Mucosa of descending colon (tissue), 3 donors: Measurements from ENCODE around the gene FOXP2. TPM values are rescaled to one million over a fixed set of nuclear protein-coding genes. Genes with fewer than 3 reads are reported as not detected.
"Not testable (repeated sequence)": the region's sequence is repeated elsewhere in the genome, so short reads cannot be mapped to it uniquely, and the experiment has no call there.

ENCODE experiments used
- ATAC-seq: fragments of 200-7000 bp; cut with Tn5 transposase; one replicate; pipeline ENCODE4 v1.9.1; 2020; ENCODE audit warnings: mild to moderate bottlenecking, moderate library complexity
- DNase-seq, 3 donors: peaks; one replicate each; pipeline ENCODE4 v3.0.0-alpha.2; 2020
- H3K36me3 ChIP-seq: fragments of 200-600 bp; one replicate; pipeline ENCODE4 v1.8.0; 2021; ENCODE audit warnings: low read depth, mild to moderate bottlenecking
- H3K4me1 ChIP-seq: fragments of 200-600 bp; one replicate; pipeline ENCODE4 v1.8.0; 2021; ENCODE audit warnings: low read depth, mild to moderate bottlenecking
- H3K4me3 ChIP-seq: fragments of 200-600 bp; one replicate; pipeline ENCODE4 v1.8.0; 2021; ENCODE audit warnings: mild to moderate bottlenecking
- H3K9me3 ChIP-seq: fragments of 200-600 bp; one replicate; pipeline ENCODE4 v1.8.0; 2021; ENCODE audit warnings: mild to moderate bottlenecking
- intact Hi-C, 2 donors: fragments of 100-400 bp; cut with DNase I in 1 of 2; cut with micrococcal nuclease in 1 of 2; formaldehyde crosslinking; loops; one replicate each; pipeline versions ENCODE4 v1.11.0 to v1.11.1; 2022; cut with DNase I, micrococcal nuclease
- total RNA-seq, 3 donors: library from RNA; stranded (reverse); fragmentation: NEBNext Ultra II Directional in 2 of 3; extraction: Animal tissue kit (Norgen Biotek cat#: 25700) in 2 of 3; gene quantifications; one replicate each; pipeline versions ENCODE4 v1.2.1 to v1.2.4, GENCODE V29; 2021 to 2023
- TF ChIP-seq, protein P1 (sequence below): fragments of 200-600 bp; IDR thresholded peaks from one replicate; pipeline ENCODE4 v1.8.0; 2022; ENCODE audit warnings: antibody characterized with exemption, mild to moderate bottlenecking
- donor health status: DM: no; HTN: no; CAD: no; lungs with moderate emphysema.
- donor health status: DM: no; HTN: no; CAD: no.
- donor health status: DM: no; HTN: yes; CAD: no.

Gene FOXP2
- total RNA-seq, 3 donors from 2014 or later = 14.9 to 88.0 (median 17.2) TPM

DNA sequence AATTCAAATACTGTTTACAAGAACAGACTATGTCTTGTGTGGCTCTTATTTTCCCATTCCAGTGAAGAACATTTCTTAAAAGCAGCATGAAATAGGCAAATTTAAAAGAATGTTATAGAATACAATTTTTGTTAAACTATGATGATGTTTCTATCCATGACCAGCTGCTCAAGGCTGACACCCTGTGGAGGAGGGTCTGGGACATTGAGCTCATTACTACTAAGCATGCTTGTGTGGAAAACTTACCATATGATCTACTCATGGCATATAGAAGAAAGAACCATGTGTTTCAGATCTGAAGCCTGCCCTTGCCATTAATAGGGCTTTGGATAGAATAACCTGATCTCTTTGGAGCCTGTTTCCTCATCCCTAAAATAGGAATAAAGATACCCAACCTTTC lies 125.0 kb downstream of the FOXP2 start:
- Histone ChIP-seq H3K4me3 (no peak overlapping the region), H3K9me3 (no peaks in the 10 kb centered on the region), H3K36me3 (no peaks in the 10 kb centered on the region), H3K4me1 (peaks cover 11% of the 10 kb centered on the region)
- intact Hi-C loops = no loop called here
- peak; percentile 44 for ATAC-seq
- TF ChIP-seq, protein P1, sequence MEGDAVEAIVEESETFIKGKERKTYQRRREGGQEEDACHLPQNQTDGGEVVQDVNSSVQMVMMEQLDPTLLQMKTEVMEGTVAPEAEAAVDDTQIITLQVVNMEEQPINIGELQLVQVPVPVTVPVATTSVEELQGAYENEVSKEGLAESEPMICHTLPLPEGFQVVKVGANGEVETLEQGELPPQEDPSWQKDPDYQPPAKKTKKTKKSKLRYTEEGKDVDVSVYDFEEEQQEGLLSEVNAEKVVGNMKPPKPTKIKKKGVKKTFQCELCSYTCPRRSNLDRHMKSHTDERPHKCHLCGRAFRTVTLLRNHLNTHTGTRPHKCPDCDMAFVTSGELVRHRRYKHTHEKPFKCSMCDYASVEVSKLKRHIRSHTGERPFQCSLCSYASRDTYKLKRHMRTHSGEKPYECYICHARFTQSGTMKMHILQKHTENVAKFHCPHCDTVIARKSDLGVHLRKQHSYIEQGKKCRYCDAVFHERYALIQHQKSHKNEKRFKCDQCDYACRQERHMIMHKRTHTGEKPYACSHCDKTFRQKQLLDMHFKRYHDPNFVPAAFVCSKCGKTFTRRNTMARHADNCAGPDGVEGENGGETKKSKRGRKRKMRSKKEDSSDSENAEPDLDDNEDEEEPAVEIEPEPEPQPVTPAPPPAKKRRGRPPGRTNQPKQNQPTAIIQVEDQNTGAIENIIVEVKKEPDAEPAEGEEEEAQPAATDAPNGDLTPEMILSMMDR = peak; percentile 8
- DNase-seq = peak in 2 of 3 donors; percentile 29 to 56

DNA sequence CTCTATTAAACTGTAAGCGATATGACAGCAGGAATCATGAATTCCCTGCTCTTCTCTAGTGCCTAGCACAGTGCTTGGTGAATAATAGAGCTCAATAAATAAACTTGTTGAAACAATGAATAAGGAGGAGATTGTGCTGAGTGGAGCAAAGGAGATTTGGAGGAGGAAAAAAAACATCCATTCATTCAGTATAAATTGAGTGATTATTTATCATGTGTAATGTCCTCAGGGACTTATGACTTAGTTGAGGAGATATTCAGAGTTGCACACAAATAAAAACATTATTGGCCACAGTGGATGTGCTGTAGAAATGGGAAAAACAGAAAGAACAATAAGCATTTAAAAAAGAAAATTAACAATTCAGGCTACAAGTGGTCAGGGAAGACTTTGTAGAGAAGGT lies 125.7 kb downstream of the FOXP2 start:
- Histone ChIP-seq H3K4me1 (peaks cover 3% of the 10 kb centered on the region), H3K4me3 (no peak overlapping the region), H3K36me3 (no peaks in the 10 kb centered on the region), H3K9me3 (no peaks in the 10 kb centered on the region)
- ATAC-seq = no peak
- TF ChIP-seq, protein P1 = no peak
- no peak for DNase-seq
- intact Hi-C loops = no loop called here

DNA sequence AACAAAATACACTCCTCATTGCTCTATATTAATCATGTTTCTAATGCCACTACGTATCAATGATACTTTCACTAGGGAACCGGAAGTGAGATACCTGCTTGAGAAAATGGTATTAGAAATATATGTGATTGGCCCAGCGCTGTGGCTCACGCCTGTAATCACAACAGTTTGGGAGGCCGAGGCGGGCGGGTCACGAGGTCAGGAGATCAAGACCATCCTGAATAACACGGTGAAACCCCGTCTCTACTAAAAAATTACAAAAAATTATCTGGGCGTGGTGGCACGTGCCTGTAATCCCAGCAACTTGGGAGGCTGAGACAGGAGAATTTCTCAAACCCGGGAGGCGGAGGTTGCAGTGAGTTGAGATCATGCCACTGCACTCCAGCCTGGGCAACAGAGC lies 132.7 kb downstream of the FOXP2 start:
- DNase-seq, H3K4me3 ChIP-seq, H3K36me3 ChIP-seq, ATAC-seq, H3K4me1 ChIP-seq, intact Hi-C loops, H3K9me3 ChIP-seq: not testable (repeated sequence)

DNA sequence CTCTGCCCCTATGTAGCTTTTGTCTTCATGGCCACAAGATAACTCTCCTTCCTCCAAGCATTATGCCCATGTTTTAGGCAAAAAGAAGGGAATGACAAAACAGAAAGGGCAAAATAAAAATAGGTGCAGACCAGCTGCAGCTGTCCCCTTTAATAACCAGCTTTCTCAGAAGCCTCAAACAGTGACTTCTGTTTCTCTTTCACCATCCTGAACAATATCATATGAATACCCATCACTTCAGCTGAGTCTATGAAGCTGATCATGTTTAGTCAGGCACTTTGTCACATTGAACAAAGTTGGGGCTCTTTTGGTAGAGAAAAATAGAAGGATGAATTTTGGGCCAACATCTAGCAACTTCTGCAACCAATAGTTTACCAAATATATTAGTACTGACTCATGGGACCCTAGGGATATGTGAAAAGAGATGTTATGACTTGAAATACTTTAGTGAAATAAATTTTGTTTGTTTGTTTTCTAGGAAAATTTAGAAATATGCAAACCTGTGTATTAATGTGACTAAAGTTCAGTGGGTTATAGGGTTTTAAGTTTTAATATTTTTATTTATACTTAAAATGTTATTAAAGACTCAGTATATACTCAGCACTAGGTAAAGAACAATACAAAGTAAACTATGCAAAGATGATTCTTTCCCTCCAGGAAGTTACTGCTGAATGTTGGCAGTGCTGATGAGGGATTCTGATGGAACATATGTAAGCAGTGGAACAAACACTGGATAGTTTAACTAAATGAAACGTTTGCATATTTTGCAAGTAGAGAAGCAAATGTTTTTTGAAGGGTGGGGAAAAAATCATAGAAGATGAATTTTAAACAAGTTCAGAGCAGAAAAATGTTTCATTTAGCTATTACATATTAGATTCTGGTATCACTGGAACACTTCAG lies 133.7 kb downstream of the FOXP2 start:
- TF ChIP-seq, protein P1 = no peak
- no peaks in the 10 kb centered on the region for H3K4me1 ChIP-seq
- no peaks in the 10 kb centered on the region for H3K36me3 ChIP-seq
- DNase-seq (no peak), ATAC-seq (no peak)
- intact Hi-C loops = no loop called here
- H3K4me3 ChIP-seq = no peak overlapping the region
- H3K9me3 ChIP-seq = no peaks in the 10 kb centered on the region

DNA sequence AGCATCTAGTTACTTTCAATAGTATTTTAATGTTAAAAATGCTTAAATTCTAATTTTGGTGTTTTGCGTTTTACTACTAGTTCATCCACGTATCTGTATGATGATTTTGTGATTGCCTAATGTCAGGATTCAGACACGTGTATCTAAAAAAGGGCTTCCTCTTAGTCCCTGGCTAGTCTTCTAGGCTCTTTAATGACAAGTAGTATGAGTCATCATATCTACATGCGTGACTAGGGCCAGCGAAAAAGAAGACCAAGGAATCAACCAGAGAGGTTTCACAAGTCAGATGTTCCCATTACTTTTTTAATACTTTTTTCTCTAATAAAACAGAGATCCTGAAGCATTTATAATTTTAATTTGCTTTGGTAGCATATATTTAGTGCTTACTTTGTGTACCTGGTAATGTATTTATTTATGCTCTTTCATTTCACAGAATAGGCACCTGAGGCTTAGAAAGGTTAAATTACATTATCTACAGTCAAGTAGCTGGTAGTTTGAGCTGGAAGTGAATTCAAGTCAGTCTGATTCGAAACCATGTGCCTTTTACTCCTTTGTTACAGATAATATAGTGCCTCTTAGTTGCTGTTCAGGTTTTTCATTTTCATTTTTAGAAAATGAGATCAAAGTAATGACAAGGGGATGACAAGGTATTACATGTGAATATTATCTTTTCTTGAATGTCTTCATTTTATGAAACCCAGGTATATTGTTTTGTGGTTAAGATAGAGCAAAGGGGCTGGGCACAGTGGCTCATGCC lies 140.3 kb downstream of the FOXP2 start:
- Histone ChIP-seq H3K4me1 (no peaks in the 10 kb centered on the region), H3K36me3 (no peaks in the 10 kb centered on the region), H3K4me3 (no peak overlapping the region), H3K9me3 (no peaks in the 10 kb centered on the region)
- TF ChIP-seq, protein P1 = no peak
- ATAC-seq = no peak
- intact Hi-C loops = no loop called here
- no peak for DNase-seq

DNA sequence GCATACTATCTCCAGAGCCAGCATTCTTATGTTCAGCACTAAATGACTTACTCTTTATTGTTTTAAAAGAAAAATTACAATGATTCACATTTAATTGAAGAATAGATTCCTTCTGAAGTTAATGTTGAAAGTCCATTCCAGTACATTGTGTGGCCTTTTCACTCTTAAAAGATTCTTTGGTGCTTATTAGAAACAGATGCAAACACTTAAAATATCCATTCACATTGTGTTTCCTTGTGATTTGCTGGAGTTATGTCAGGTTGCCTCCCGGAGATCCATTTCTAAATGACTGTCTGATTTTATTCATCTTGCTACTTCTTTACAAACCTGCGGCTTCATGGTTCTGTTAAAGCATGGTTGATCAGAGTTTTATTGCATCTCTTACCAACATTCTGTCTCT lies 152.8 kb downstream of the FOXP2 start:
- no peak for ATAC-seq
- Histone ChIP-seq H3K4me3 (no peak overlapping the region), H3K9me3 (no peaks in the 10 kb centered on the region), H3K4me1 (no peaks in the 10 kb centered on the region), H3K36me3 (no peaks in the 10 kb centered on the region)
- intact Hi-C loops = no loop called here
- TF ChIP-seq, protein P1 = no peak
- no peak for DNase-seq
